Omental fat pad (tissue), 4 donors: ENCODE results near the gene PCNX4. TPM values are rescaled to one million over a fixed set of nuclear protein-coding genes. Genes with fewer than 3 reads are reported as not detected.

ENCODE experiments used
- ATAC-seq: fragments of 150-250 bp; one replicate; pipeline ENCODE4 v1.9.1; 2016; ENCODE audit warnings: mild to moderate bottlenecking, moderate library complexity; ENCODE audit not compliant: low FRiP score
- DNase-seq: peaks from one replicate; pipeline ENCODE4 v3.0.0-alpha.2; 2019; ENCODE audit warnings: low spot score
- total RNA-seq, 4 donors: library from RNA; depleted of rRNA; stranded (reverse); fragments of >200 nt; gene quantifications; one replicate each; pipeline ENCODE4 v1.1.0, GENCODE V29; 2016
- TF ChIP-seq, protein P1 (sequence below), 3 donors: fragments of 450-650 bp; IDR thresholded peaks; one replicate each; pipeline ENCODE4 v1.5.1; 2016 to 2017; ENCODE audit warnings: antibody characterized with exemption in 3 of 3, mild to moderate bottlenecking in 3 of 3, moderate library complexity in 2 of 3

PCNX4 gene
- total RNA-seq, 4 donors from 2014 or later = 42.3 to 70.5 (median 53.3) TPM

GRCh38 chr14:60101786-60102185, 10.1 kb downstream of the PCNX4 start:
- TF ChIP-seq, protein P1, sequence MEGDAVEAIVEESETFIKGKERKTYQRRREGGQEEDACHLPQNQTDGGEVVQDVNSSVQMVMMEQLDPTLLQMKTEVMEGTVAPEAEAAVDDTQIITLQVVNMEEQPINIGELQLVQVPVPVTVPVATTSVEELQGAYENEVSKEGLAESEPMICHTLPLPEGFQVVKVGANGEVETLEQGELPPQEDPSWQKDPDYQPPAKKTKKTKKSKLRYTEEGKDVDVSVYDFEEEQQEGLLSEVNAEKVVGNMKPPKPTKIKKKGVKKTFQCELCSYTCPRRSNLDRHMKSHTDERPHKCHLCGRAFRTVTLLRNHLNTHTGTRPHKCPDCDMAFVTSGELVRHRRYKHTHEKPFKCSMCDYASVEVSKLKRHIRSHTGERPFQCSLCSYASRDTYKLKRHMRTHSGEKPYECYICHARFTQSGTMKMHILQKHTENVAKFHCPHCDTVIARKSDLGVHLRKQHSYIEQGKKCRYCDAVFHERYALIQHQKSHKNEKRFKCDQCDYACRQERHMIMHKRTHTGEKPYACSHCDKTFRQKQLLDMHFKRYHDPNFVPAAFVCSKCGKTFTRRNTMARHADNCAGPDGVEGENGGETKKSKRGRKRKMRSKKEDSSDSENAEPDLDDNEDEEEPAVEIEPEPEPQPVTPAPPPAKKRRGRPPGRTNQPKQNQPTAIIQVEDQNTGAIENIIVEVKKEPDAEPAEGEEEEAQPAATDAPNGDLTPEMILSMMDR (IDR thresholded peaks at IDR 0.05) = no peak
- ATAC-seq = no peak
- no peak for DNase-seq

DNA sequence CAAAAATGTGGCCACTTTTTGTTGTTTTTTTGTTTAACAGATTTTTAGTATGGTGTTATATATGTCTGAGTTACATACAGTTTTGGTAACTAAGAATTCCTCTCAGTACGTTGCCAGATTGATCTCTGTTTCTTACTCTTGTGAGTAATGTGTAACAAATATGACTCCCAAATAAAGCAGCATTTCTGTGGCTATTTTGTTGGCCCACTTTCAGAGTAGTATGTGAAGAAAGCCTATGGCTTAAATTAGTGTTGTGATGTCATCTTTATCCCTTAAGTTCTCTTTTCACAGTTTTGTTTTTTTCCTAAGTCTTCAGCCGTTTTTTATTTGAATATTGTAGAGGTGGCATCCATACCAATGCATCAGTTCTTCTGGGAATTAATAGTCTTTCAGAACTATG, 10.7 kb downstream of the PCNX4 start:
- TF ChIP-seq, protein P1 (IDR thresholded peaks at IDR 0.05) = no peak
- ATAC-seq = no peak
- no peak for DNase-seq

DNA sequence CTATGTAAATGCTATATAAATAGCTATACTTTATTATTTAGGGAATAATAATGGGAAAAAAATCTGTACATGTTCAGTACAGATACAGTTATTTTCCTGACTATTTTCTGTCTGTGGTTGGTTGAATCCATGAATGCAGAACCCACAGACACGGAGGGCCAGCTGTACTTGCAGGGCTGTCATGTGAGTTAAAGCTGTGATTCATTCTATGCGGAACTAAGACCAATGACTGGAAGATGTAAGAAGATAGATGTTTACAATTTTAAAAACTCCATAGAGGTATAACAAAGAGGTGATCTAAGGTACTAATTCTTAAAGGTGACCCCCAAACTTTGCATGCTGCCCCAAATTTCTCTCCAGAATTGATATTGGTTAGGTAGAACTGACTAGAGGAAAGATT, 14.6 kb downstream of the PCNX4 start:
- ATAC-seq (no peak), DNase-seq (no peak)
- TF ChIP-seq, protein P1 (IDR thresholded peaks at IDR 0.05) = no peak

- DNase-seq (no peak), ATAC-seq (no peak)
- TF ChIP-seq, protein P1 (IDR thresholded peaks at IDR 0.05) = no peak
These were observed 15.8 kb downstream of the PCNX4 start for GRCh38 chr14:60107477-60107876.

DNA sequence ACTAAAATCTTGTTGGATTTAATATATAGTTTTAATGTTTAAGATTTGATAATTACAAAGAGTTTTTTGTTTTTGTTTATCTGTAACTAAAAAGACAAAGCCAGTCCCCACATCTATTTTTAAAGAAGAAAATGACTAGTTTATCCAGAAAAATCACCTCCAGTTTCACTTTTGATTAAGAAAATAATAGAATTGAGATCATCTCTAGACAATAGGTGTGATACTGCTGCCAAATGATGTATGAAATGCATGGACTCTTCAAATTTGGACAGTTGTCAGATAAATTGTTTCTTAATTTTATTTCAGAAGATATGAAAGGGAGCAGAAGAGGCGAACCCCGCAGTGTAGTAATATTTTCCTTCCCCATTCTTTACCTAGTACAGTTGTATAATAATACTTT, 20.0 kb downstream of the PCNX4 start:
- no peak for ATAC-seq
- DNase-seq = no peak
- TF ChIP-seq, protein P1 (IDR thresholded peaks at IDR 0.05) = no peak

DNA sequence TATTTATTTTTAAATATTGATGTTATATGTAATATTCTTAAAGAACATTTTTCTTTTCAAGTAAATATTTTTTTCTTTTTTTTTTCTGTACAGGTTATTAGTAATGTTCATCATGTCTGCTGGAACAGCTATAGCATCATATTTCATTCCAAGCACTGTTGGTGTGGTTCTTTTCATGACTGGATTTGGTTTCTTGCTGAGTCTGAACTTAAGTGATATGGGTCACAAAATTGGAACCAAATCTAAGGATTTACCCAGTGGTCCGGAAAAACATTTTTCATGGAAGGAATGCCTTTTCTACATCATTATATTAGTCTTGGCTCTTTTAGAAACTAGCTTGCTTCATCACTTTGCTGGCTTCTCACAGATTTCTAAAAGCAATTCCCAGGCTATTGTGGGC, 23.2 kb downstream of the PCNX4 start:
- no peak for DNase-seq
- ATAC-seq = no peak
- TF ChIP-seq, protein P1 (IDR thresholded peaks at IDR 0.05) = no peak

GRCh38 chr14:60116181-60116580, 24.5 kb downstream of the PCNX4 start:
- DNase-seq (no peak), ATAC-seq (no peak)
- TF ChIP-seq, protein P1 (IDR thresholded peaks at IDR 0.05) = no peak
